Esophagus squamous epithelium (tissue), 5 donors: Measurements from ENCODE around the gene LINS1. TPM values are rescaled to one million over a fixed set of nuclear protein-coding genes. Genes with fewer than 3 reads are reported as not detected.

Experiments
- DNase-seq: peaks from one replicate; lab custom pipeline; 2025; lab: John Stamatoyannopoulos, UW
- H3K27ac ChIP-seq, 4 donors: fragments of 200-600 bp; sonication (generic); one replicate each; pipeline ENCODE4 v1.5.1; 2016 to 2019; ENCODE audit warnings: mild to moderate bottlenecking in 1 of 4
- H3K27me3 ChIP-seq, 4 donors: fragments of 200-600 bp; sonication (generic); 1 replicate in 3 of 4; 2 replicates in 1 of 4; pipeline versions ENCODE4 v1.5.1 to v1.6.0; 2017 to 2021; ENCODE audit warnings: antibody characterized with exemption in 1 of 4
- H3K36me3 ChIP-seq, 3 donors: fragments of 200-600 bp; sonication (generic); one replicate each; pipeline ENCODE4 v1.5.1; 2016 to 2019
- H3K4me1 ChIP-seq, 3 donors: fragments of 200-600 bp; sonication (generic); one replicate each; pipeline ENCODE4 v1.5.1; 2017 to 2019
- H3K4me3 ChIP-seq, 4 donors: fragments of 200-600 bp; sonication (generic); 1 replicate in 3 of 4; 2 replicates in 1 of 4; pipeline ENCODE4 v1.5.1; 2016 to 2019; ENCODE audit warnings: mild to moderate bottlenecking in 2 of 4, moderate library complexity in 1 of 4
- H3K9me3 ChIP-seq, 3 donors: fragments of 200-600 bp; sonication (generic); one replicate each; pipeline ENCODE4 v1.5.1; 2016 to 2019
- POLR2A ChIP-seq, 4 donors: fragments of 450-650 bp; IDR thresholded peaks; one replicate each; pipeline ENCODE4 v1.6.1; 2017; ENCODE audit warnings: antibody characterized with exemption in 4 of 4, mild to moderate bottlenecking in 4 of 4, moderate library complexity in 3 of 4
- WGBS, 2 donors: methylation state at CpG; one replicate each; pipeline ENCODE4 v1.1.5; 2018; 5-methylcytosine and 5-hydroxymethylcytosine counted together
- intact Hi-C: fragments of 100-400 bp; cut with DNase I; formaldehyde crosslinking; loops from one replicate; pipeline ENCODE4 v1.15.0; 2022
- total RNA-seq, 4 donors: library from RNA; depleted of rRNA; stranded (reverse); fragments of >200 nt; gene quantifications; one replicate each; pipeline ENCODE4 v1.1.0, GENCODE V29; 2016
- TF ChIP-seq, protein P1 (sequence below), 6 experiments: fragments of 450-650 bp in 4 of 6; fragments of 200-600 bp in 2 of 6; sonication (generic) in 2 of 6; IDR thresholded peaks; one replicate each; pipeline ENCODE4 v1.5.1; 2016 to 2019; ENCODE audit warnings: antibody characterized with exemption in 6 of 6, mild to moderate bottlenecking in 4 of 6, moderate library complexity in 4 of 6
- donor health status: DM: yes; HTN: yes; CAD: no.

Gene LINS1
- total RNA-seq, 4 donors from 2014 or later, result 9.1 to 44.6 (median 19.4) TPM

DNA sequence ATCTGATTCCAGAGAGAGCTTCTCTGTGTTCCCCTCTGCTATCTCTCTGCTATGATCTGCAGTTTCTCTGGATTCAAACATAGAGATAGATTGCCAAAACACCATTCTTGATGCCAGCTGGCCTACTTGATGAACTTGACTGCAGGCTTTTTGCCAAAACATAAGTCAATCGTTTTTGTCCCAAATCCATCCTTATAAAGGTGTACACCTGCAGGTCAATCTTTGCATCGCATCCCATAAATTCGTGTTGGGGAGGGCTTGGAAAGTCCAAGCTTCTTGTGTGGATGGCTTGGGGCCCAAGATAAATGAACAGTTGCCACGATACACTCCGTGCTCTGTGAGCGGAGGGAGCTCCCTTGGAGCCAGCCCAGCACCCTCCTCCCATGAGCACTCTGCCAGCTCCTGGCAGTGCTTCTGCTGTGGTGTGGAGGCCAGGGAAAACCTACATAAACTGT lies 75.9 kb downstream of the LINS1 start:
- peaks cover 0 to 11% (median 0%) of the 10 kb centered on the region in 3 donors for H3K36me3 ChIP-seq
- H3K9me3 ChIP-seq, result no peaks in the 10 kb centered on the region
- intact Hi-C loops, result no loop called here
- no peak for DNase-seq
- TF ChIP-seq, protein P1, sequence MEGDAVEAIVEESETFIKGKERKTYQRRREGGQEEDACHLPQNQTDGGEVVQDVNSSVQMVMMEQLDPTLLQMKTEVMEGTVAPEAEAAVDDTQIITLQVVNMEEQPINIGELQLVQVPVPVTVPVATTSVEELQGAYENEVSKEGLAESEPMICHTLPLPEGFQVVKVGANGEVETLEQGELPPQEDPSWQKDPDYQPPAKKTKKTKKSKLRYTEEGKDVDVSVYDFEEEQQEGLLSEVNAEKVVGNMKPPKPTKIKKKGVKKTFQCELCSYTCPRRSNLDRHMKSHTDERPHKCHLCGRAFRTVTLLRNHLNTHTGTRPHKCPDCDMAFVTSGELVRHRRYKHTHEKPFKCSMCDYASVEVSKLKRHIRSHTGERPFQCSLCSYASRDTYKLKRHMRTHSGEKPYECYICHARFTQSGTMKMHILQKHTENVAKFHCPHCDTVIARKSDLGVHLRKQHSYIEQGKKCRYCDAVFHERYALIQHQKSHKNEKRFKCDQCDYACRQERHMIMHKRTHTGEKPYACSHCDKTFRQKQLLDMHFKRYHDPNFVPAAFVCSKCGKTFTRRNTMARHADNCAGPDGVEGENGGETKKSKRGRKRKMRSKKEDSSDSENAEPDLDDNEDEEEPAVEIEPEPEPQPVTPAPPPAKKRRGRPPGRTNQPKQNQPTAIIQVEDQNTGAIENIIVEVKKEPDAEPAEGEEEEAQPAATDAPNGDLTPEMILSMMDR (IDR thresholded peaks at IDR 0.05), result peak in 3 of 6 experiments; percentile 10 to 52 (median 39)
- TF ChIP-seq POLR2A (IDR thresholded peaks at IDR 0.05), result no peak
- H3K27ac ChIP-seq, result peak overlapping the region in 3 of 4 donors; percentile 59 to 94 (median 93)
- H3K27me3 ChIP-seq, result no peaks in the 10 kb centered on the region
- peak overlapping the region in 2 of 4 donors; percentile 52 to 62 for H3K4me3 ChIP-seq
- H3K4me1 ChIP-seq, result peaks cover 7 to 58% (median 13%) of the 10 kb centered on the region in 3 donors
- WGBS, 2 donors, result 16 to 23% methylated on average over 3 to 5 of the region's 6 CpGs

DNA sequence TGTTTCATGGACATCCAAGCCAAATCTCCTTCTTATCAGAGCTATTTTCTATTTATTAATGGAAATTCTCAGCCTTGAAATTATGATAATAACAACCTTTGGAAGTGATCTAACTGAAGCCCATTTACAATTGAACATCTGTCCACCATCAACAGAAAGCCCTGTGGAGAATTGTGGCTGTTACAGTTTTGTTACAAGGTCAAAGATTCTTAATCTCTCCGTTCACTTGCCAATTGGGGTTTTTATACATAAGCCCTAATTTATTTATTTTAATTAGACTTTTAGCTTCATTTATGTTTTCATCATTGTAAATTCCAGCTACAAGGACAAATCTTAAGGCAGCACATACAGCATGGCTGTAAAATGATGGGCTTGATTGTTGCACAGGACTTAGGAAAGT lies 76.5 kb downstream of the LINS1 start:
- DNase-seq, result no peak
- peak overlapping the region in 1 of 4 donors; percentile 62 for H3K4me3 ChIP-seq
- H3K27me3 ChIP-seq, result no peaks in the 10 kb centered on the region
- TF ChIP-seq, protein P1 (IDR thresholded peaks at IDR 0.05), result no peak
- TF ChIP-seq POLR2A (IDR thresholded peaks at IDR 0.05), result no peak
- no peaks in the 10 kb centered on the region for H3K9me3 ChIP-seq
- intact Hi-C loops, result no loop called here
- H3K36me3 ChIP-seq, result peaks cover 0 to 18% (median 0%) of the 10 kb centered on the region in 3 donors
- WGBS, 2 donors, result 33 to 43% methylated on average over 1 of the region's 1 CpG
- peaks cover 7 to 60% (median 13%) of the 10 kb centered on the region in 3 donors for H3K4me1 ChIP-seq
- peak overlapping the region in 3 of 4 donors; percentile 35 to 94 (median 93) for H3K27ac ChIP-seq

DNA sequence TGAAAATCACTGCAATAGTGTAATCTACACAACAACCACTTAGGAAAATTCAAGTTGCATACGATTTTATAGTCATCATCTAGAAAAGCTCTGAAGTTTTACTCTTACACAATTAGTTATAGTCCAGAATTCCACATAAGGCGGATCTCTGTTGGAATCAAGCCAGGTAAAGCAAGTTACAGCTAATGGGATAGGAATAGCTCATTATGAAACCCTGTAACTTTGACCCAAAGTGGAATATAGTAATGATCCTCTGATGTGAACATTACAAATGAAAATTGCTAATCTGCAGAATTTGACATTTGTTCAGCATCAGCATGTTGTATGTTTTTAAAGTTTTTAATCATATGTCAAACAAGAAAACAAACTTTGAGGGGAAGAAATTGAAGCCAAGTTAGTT lies 77.7 kb downstream of the LINS1 start:
- WGBS, 2 donors, result 39 to 56% methylated on average over 2 of the region's 2 CpGs
- H3K4me1 ChIP-seq, result peaks cover 7 to 52% (median 7%) of the 10 kb centered on the region in 3 donors
- TF ChIP-seq, protein P1 (IDR thresholded peaks at IDR 0.05), result no peak
- TF ChIP-seq POLR2A (IDR thresholded peaks at IDR 0.05), result no peak
- no peak overlapping the region for H3K4me3 ChIP-seq
- no peak for DNase-seq
- no peaks in the 10 kb centered on the region for H3K9me3 ChIP-seq
- H3K27me3 ChIP-seq, result no peaks in the 10 kb centered on the region
- H3K27ac ChIP-seq, result no peak overlapping the region
- peaks cover 0 to 29% (median 0%) of the 10 kb centered on the region in 3 donors for H3K36me3 ChIP-seq
- intact Hi-C loops, result no loop called here

DNA sequence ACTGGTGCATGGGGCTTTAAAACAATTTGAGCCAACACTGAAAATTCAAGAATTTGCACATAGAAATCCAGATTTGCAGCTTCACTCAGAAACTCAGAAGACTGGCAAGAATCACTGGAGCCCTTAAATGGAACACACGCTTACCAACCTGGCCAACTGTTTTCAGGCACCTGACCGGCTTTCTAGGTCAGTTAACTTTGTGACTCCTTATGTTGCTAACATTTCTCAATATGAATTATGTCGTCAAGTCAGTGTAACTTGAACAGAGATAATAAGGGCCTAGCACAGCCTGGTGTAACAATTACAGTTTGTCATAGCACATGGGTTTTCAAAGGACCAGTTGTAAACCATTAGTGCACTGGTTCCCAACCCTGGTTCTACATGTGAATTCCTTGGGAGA lies 80.1 kb downstream of the LINS1 start:
- no peaks in the 10 kb centered on the region for H3K9me3 ChIP-seq
- WGBS, 2 donors, result 95 to 98% methylated on average over 3 of the region's 3 CpGs
- peaks cover 7 to 53% (median 10%) of the 10 kb centered on the region in 3 donors for H3K4me1 ChIP-seq
- no peaks in the 10 kb centered on the region for H3K27me3 ChIP-seq
- H3K36me3 ChIP-seq, result peaks cover 0 to 38% (median 0%) of the 10 kb centered on the region in 3 donors
- intact Hi-C loops, result no loop called here
- no peak overlapping the region for H3K27ac ChIP-seq
- H3K4me3 ChIP-seq, result no peak overlapping the region
- TF ChIP-seq, protein P1 (IDR thresholded peaks at IDR 0.05), result no peak
- TF ChIP-seq POLR2A (IDR thresholded peaks at IDR 0.05), result no peak
- no peak for DNase-seq

DNA sequence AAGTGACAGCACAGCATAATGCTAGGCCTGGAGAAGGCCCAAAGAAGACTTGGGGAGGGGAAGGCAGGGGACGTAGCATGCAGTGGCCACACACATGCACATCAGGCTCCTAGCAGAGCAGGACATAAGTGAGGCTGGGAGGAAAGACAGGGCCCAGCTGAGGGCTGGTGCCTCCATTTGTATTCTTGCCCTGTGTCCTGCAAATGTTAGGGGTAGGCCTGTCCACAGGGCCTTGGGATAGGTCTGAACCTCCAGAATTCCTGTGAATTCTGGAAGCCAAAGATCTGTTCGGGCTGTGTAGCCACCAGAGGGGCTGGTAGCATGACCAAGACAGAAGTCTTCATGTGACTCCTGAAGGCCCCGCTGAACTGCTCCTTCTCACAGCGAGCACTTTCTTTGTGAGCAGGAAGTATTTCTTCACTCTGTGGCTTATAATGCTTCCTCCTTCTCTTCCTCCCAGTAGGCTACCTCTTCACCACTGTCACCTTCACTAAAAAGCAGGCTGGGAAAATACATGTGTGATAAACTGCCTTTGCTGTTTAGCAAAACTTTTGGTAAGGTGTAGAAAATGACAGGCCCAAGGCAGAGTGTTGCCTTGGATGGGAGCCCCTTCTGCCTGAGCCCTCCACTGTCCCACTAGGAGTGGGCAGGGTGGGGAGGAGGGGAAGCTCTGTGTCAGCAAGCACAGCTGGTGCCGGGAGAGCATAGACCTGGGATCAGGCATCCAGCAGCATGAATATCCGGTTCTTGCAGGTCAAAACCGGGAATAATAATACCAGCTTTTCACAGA lies 81.7 kb downstream of the LINS1 start:
- TF ChIP-seq POLR2A (IDR thresholded peaks at IDR 0.05), result no peak
- TF ChIP-seq, protein P1 (IDR thresholded peaks at IDR 0.05), result no peak
- DNase-seq, result no peak
- peaks cover 2 to 53% (median 4%) of the 10 kb centered on the region in 3 donors for H3K4me1 ChIP-seq

More for the DNA sequence above, 81.7 kb downstream of the LINS1 start:
- intact Hi-C loops, result no loop called here
- Histone ChIP-seq H3K9me3 (no peaks in the 10 kb centered on the region), H3K27me3 (no peaks in the 10 kb centered on the region), H3K36me3 (peaks cover 0 to 46% (median 0%) of the 10 kb centered on the region in 3 donors), H3K27ac (no peak overlapping the region), H3K4me3 (no peak overlapping the region)
- WGBS, 2 donors, result 52 to 62% methylated on average over 5 to 6 of the region's 7 CpGs
